PC-9 (cell line): ENCODE data around the gene CACNB4. TPM values are rescaled to one million over a fixed set of nuclear protein-coding genes. Genes with fewer than 3 reads are reported as not detected.
A peak's percentile ranks its signal among the peaks of the same experiment; 100 is the strongest.

Experiments
- Bru-seq: library from RNA; stranded (reverse); fragments of 400-500 nt; gene quantifications from one replicate; lab custom pipeline; 2021; lab: Mats Ljungman, UMichigan
- BruChase-seq, 2 experiments: library from RNA; stranded (reverse); fragments of 400-500 nt; gene quantifications; one replicate each; lab custom pipeline; 2021; lab: Mats Ljungman, UMichigan
- BruUV-seq: library from RNA; stranded (reverse); fragments of 400-500 nt; replicated peaks from 2 replicates; lab custom pipeline; 2021; lab: Mats Ljungman, UMichigan
- CTCF ChIA-PET: fragments of 300-600 bp; sonication (Branson Sonifier 250); formaldehyde crosslinking; loops from one replicate; lab custom pipeline; 2022; ENCODE audit warnings: antibody characterized with exemption; lab: Charles Lee
- POLR2A ChIA-PET: fragments of 300-600 bp; sonication (Branson Sonifier 250); formaldehyde crosslinking; loops from one replicate; lab custom pipeline; 2022; ENCODE audit warnings: antibody characterized with exemption; ENCODE audit not compliant: unreplicated experiment; lab: Charles Lee
- DNase-seq, 2 experiments: peaks; one replicate each; pipeline versions ENCODE4 v3.0.0 to v3.0.0-alpha.2; 2015 to 2022; ENCODE audit warnings: mixed read lengths in 1 of 2
- H2AFZ ChIP-seq: fragments of 200-600 bp; sonication (generic); 2 replicates; pipeline ENCODE4 v1.8.1; 2017; ENCODE audit warnings: antibody characterized with exemption
- H3F3A ChIP-seq: fragments of 200-600 bp; sonication (generic); 2 replicates; pipeline ENCODE4 v1.8.1; 2017; ENCODE audit warnings: antibody characterized with exemption, mild to moderate bottlenecking, low read depth; ENCODE audit not compliant: insufficient read depth
- H3K27ac ChIP-seq: fragments of 200-600 bp; sonication (generic); 2 replicates; pipeline ENCODE4 v1.6.1; 2016; ENCODE audit warnings: mixed run types
- H3K27me3 ChIP-seq: fragments of 200-600 bp; sonication (generic); 2 replicates; pipeline ENCODE4 v1.6.1; 2016; ENCODE audit warnings: low read depth, mixed run types; ENCODE audit not compliant: insufficient read depth
- H3K36me3 ChIP-seq: fragments of 200-600 bp; sonication (generic); 2 replicates; pipeline ENCODE4 v1.6.1; 2016; ENCODE audit warnings: low read depth, mixed run types
- H3K4me1 ChIP-seq: fragments of 200-600 bp; sonication (generic); replicated peaks from 2 replicates; pipeline ENCODE4 v1.6.1; 2016; ENCODE audit warnings: mixed run types; ENCODE audit not compliant: insufficient read depth
- H3K4me2 ChIP-seq: fragments of 200-600 bp; sonication (generic); 2 replicates; pipeline ENCODE4 v1.6.1; 2017; ENCODE audit warnings: mixed run types
- H3K4me3 ChIP-seq: fragments of 200-600 bp; sonication (generic); 2 replicates; pipeline ENCODE4 v1.6.1; 2016; ENCODE audit warnings: mixed run types
- H3K79me2 ChIP-seq: fragments of 200-600 bp; sonication (generic); 2 replicates; pipeline ENCODE4 v1.6.1; 2017; ENCODE audit warnings: low read depth, mixed run types
- H3K9me2 ChIP-seq: fragments of 200-600 bp; sonication (generic); 2 replicates; pipeline ENCODE4 v1.8.1; 2017; ENCODE audit warnings: mild to moderate bottlenecking; ENCODE audit not compliant: insufficient read depth
- H3K9me3 ChIP-seq: fragments of 200-600 bp; sonication (generic); 2 replicates; pipeline ENCODE4 v1.8.1; 2016; ENCODE audit warnings: low read depth; ENCODE audit not compliant: insufficient read depth
- H4K20me1 ChIP-seq: fragments of 200-600 bp; sonication (generic); 2 replicates; pipeline ENCODE4 v1.8.1; 2017; ENCODE audit not compliant: insufficient read depth
- CTCF ChIP-seq: fragments of 200-600 bp; sonication (generic); conservative IDR thresholded peaks from 2 replicates; pipeline ENCODE4 v1.6.1; 2017; ENCODE audit warnings: mixed run types, antibody characterized with exemption, mild to moderate bottlenecking, moderate library complexity
- EZH2 ChIP-seq: fragments of 200-600 bp; sonication (generic); IDR thresholded peaks from 2 replicates; pipeline ENCODE4 v1.8.0; 2017; ENCODE audit warnings: antibody characterized with exemption, low read depth
- intact Hi-C: fragments of 100-400 bp; cut with micrococcal nuclease; formaldehyde crosslinking; loops from one replicate; pipeline ENCODE4 v1.10.0; 2022; ENCODE audit not compliant: unreplicated experiment
- long read RNA-seq: library from polyadenylated mRNA; stranded (forward); transcript quantifications from one replicate; pipeline ENCODE4 v2.0.0, GENCODE V29; 2022
- total RNA-seq: library from RNA; stranded (reverse); gene quantifications from 2 replicates; pipeline ENCODE4 v1.2.3, GENCODE V29; 2021

Gene CACNB4
- total RNA-seq (0.73 and 0.98 TPM in 2 replicates), Bru-seq, nascent RNA (percentile 23 among the genes with signal in this experiment), BruChase-seq, experiment 1, labeled RNA remaining after a 2-hour chase (percentile 42 among the genes with signal in this experiment), BruChase-seq, experiment 2, labeled RNA remaining after a 6-hour chase (percentile 29 among the genes with signal in this experiment)
- long read RNA-seq: 0 reads

- Histone ChIP-seq H3K79me2 (no peaks in the 10 kb centered on the region), H2AFZ (peak within 1 kb of the TSS; percentile 77), H3K36me3 (no peaks in the 10 kb centered on the region), H3K4me3 (peak within 1 kb of the TSS; percentile 66), H3F3A (peaks cover 8% of the 10 kb centered on the region), H3K9me3 (no peaks in the 10 kb centered on the region; the same call in 1 of the 2 replicates), H3K9me2 (no peaks in the 10 kb centered on the region), H3K27me3 (peaks cover 68% of the 10 kb centered on the region), H3K27ac (no peak within 1 kb of the TSS), H4K20me1 (no peaks in the 10 kb centered on the region), H3K4me2 (peak within 1 kb of the TSS; percentile 90), H3K4me1 (peaks cover 9% of the 10 kb centered on the region; the same call in 1 of the 2 replicates)
- TF ChIP-seq EZH2 (peak; percentile 72; the same call in 1 of the 2 replicates), CTCF (no peak)
- intact Hi-C loops: no loop called here
- no TSS peak for BruUV-seq
- DNase-seq: peak in 1 of 2 experiments; percentile 5
- ChIA-PET CTCF (no interaction called here), POLR2A (no interaction called here)
Measured at GRCh38 chr2:152098496-152099366, at the start of gene CACNB4. Gene CACNB4, minus strand, starts transcription at chr2:152099044.

GRCh38 chr2:152134488-152135280 is 35.8 kb upstream of the CACNB4 start:
- H3K9me2 ChIP-seq: no peaks in the 10 kb centered on the region
- TF ChIP-seq EZH2 (no peak), CTCF (no peak)
- H3K27me3 ChIP-seq: no peaks in the 10 kb centered on the region
- ChIA-PET CTCF (no interaction called here), POLR2A (no interaction called here)
- intact Hi-C loops: no loop called here
- no peaks in the 10 kb centered on the region for H3K79me2 ChIP-seq
- no peaks in the 10 kb centered on the region for H4K20me1 ChIP-seq
- no peak overlapping the region for H2AFZ ChIP-seq
- BruUV-seq: no TSS peak
- DNase-seq: no peak
- H3K9me3 ChIP-seq: no peaks in the 10 kb centered on the region
- no peak overlapping the region for H3K4me3 ChIP-seq
- H3K36me3 ChIP-seq: no peaks in the 10 kb centered on the region
- H3K27ac ChIP-seq: no peak overlapping the region
- no peak overlapping the region for H3K4me2 ChIP-seq
- H3K4me1 ChIP-seq: no peaks in the 10 kb centered on the region
- no peaks in the 10 kb centered on the region; the same call in 1 of the 2 replicates for H3F3A ChIP-seq

GRCh38 chr2:152132306-152132705 is 33.5 kb upstream of the CACNB4 start:
- POLR2A ChIA-PET: no interaction called here
- H3K79me2 ChIP-seq: no peaks in the 10 kb centered on the region
- intact Hi-C loops: no loop called here

More at GRCh38 chr2:152132306-152132705, 33.5 kb upstream of the CACNB4 start:
- CTCF ChIA-PET: no interaction called here
- Histone ChIP-seq H4K20me1 (no peaks in the 10 kb centered on the region), H3F3A (no peaks in the 10 kb centered on the region; the same call in 1 of the 2 replicates), H3K4me2 (no peak overlapping the region), H3K4me3 (no peak overlapping the region), H3K9me2 (no peaks in the 10 kb centered on the region), H3K27me3 (no peaks in the 10 kb centered on the region), H3K9me3 (no peaks in the 10 kb centered on the region), H3K36me3 (no peaks in the 10 kb centered on the region), H2AFZ (no peak overlapping the region), H3K4me1 (no peaks in the 10 kb centered on the region), H3K27ac (no peak overlapping the region)
- BruUV-seq: no TSS peak
- DNase-seq: no peak
- TF ChIP-seq EZH2 (no peak), CTCF (no peak)
